Neural progenitor cell (in vitro differentiated cells): Measurements from ENCODE around the gene MDM4.

Source experiments
- CTCF ChIP-seq: fragments of 200-600 bp; sonication (generic); IDR thresholded peaks from 2 replicates; pipeline ENCODE4 v1.5.1; 2017; ENCODE audit warnings: antibody characterized with exemption, mild to moderate bottlenecking
- EZH2 ChIP-seq: fragments of 200-600 bp; sonication (generic); IDR thresholded peaks from 2 replicates; pipeline ENCODE4 v1.6.1; 2017; ENCODE audit warnings: antibody characterized with exemption, mild to moderate bottlenecking, moderate library complexity
- EZH2phosphoT487 ChIP-seq: fragments of 200-600 bp; sonication (generic); IDR thresholded peaks from 2 replicates; pipeline ENCODE4 v1.6.1; 2017; ENCODE audit warnings: antibody characterized with exemption

DNA sequence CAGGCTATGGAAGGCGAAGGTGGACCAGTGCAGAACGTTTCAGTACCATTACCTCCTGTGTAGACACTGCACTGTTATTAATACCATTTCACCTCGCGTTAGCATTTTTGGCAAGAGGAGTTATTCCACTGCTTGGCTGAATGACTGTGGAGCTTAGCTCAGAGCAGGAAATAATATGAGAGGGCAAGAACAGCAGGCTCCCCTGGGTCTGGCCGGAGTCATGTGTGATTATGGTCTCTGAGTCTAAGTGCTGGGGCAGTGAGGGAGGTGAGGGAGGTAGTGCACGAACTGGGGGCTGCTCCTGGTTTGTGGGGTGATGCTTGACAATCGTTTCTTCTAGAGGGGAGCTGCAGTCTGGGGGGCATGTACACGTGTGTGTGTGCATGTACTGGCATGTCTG, 82.9 kb downstream of the MDM4 start:
- TF ChIP-seq CTCF (no peak), EZH2 (no peak), EZH2phosphoT487 (no peak)
